Endodermal cell (in vitro differentiated cells): ENCODE data around the gene EYA2. TPM values are rescaled to one million over a fixed set of nuclear protein-coding genes. Genes with fewer than 3 reads are reported as not detected.

Experiments used
- DNase-seq: peaks from one replicate; pipeline ENCODE4 v3.0.0-alpha.2; 2017
- H3K27ac ChIP-seq: 2 replicates; pipeline ENCODE4 v1.5.1; 2013; ENCODE audit warnings: mild to moderate bottlenecking, low read depth, low read length, moderate library complexity
- H3K27me3 ChIP-seq: 2 replicates; pipeline ENCODE4 v1.6.1; 2013; ENCODE audit warnings: mild to moderate bottlenecking, low read length, moderate library complexity; ENCODE audit not compliant: insufficient read depth, control insufficient read depth, poor library complexity, severe bottlenecking
- H3K36me3 ChIP-seq: 2 replicates; pipeline ENCODE4 v1.7.0; 2013; ENCODE audit warnings: mild to moderate bottlenecking, low read length, moderate library complexity; ENCODE audit not compliant: control insufficient read depth, insufficient read depth
- H3K4me1 ChIP-seq: one replicate; pipeline ENCODE4 v1.7.0; 2013; ENCODE audit warnings: low read length; ENCODE audit not compliant: control insufficient read depth, insufficient read depth
- H3K4me3 ChIP-seq: 2 replicates; pipeline ENCODE4 v1.5.1; 2013; ENCODE audit warnings: mild to moderate bottlenecking, low read length, moderate library complexity
- H3K9ac ChIP-seq: 2 replicates; pipeline ENCODE4 v1.6.1; 2013; ENCODE audit warnings: mild to moderate bottlenecking, low read length, moderate library complexity; ENCODE audit not compliant: poor library complexity, severe bottlenecking; ENCODE audit errors: extremely low read depth
- H3K9me3 ChIP-seq: 2 replicates; pipeline ENCODE4 v1.6.1; 2013; ENCODE audit warnings: mild to moderate bottlenecking, low read length, moderate library complexity; ENCODE audit not compliant: control insufficient read depth
- H3K27ac Mint-ChIP-seq: 2 replicates; pipeline ENCODE4 v1.8.0; 2020; ENCODE audit warnings: mixed read lengths
- H3K27me3 Mint-ChIP-seq: 2 replicates; pipeline ENCODE4 v1.8.0; 2021; ENCODE audit warnings: mild to moderate bottlenecking, mixed read lengths; ENCODE audit not compliant: insufficient read depth
- H3K36me3 Mint-ChIP-seq: 2 replicates; pipeline ENCODE4 v1.8.0; 2020; ENCODE audit warnings: low read depth, mixed read lengths
- H3K4me1 Mint-ChIP-seq: 2 replicates; pipeline ENCODE4 v1.8.0; 2020; ENCODE audit warnings: mixed read lengths
- H3K4me3 Mint-ChIP-seq: 2 replicates; pipeline ENCODE4 v1.8.0; 2020; ENCODE audit warnings: mild to moderate bottlenecking, moderate library complexity, mixed read lengths
- H3K9me3 Mint-ChIP-seq: 2 replicates; pipeline ENCODE4 v1.8.0; 2020; ENCODE audit warnings: mild to moderate bottlenecking, mixed read lengths
- CTCF ChIP-seq: fragments of 200-600 bp; sonication (generic); conservative IDR thresholded peaks from 2 replicates; pipeline ENCODE4 v1.5.0; 2021; ENCODE audit warnings: antibody characterized with exemption, mild to moderate bottlenecking
- WGBS, 2 experiments: methylation state at CpG; one replicate each; pipeline versions ENCODE4 v1.1.5 to v1.1.7; 2013; ENCODE audit warnings: missing lambda C conversion rate in 2 of 2, mixed read lengths in 1 of 2; ENCODE audit not compliant: insufficient coverage in 1 of 2, insufficient read length in 1 of 2; 5-methylcytosine and 5-hydroxymethylcytosine counted together
- total RNA-seq, 2 donors: library from RNA; stranded (reverse); fragmentation: NEBNext Ultra II Directional in 1 of 2; extraction: Animal tissue kit (Norgen Biotek cat#: 25700) in 1 of 2; gene quantifications; 2 replicates in 1 of 2; 3 replicates in 1 of 2; pipeline ENCODE4 v1.2.1, GENCODE V29; 2021

The EYA2 gene
- total RNA-seq, 2 donors from 2014 or later = 9.1 to 18.0 TPM

- no peak overlapping the region for H3K4me3 ChIP-seq
- Mint-ChIP-seq H3K27me3 (no peaks in the 10 kb centered on the region), H3K27ac (peak overlapping the region; percentile 3), H3K4me3 (no peak overlapping the region), H3K4me1 (peaks cover 26% of the 10 kb centered on the region), H3K36me3 (peaks cover 9% of the 10 kb centered on the region), H3K9me3 (no peaks in the 10 kb centered on the region)
- 69 to 89% methylated on average over 2 to 4 of the region's 4 CpGs for WGBS, 2 experiments
- no peak for TF ChIP-seq CTCF
- H3K27ac ChIP-seq = no peak overlapping the region
- no peaks in the 10 kb centered on the region for H3K27me3 ChIP-seq
- H3K4me1 ChIP-seq = peaks cover 17% of the 10 kb centered on the region
- no peak overlapping the region for H3K9ac ChIP-seq
- DNase-seq = no peak
- H3K9me3 ChIP-seq = no peaks in the 10 kb centered on the region
- peaks cover 4% of the 10 kb centered on the region for H3K36me3 ChIP-seq
Measured at GRCh38 chr20:47117773-47118172, 223.1 kb downstream of the EYA2 start.

- no peaks in the 10 kb centered on the region for H3K9me3 ChIP-seq
- H3K4me1 ChIP-seq = peaks cover 17% of the 10 kb centered on the region
- H3K27me3 ChIP-seq = no peaks in the 10 kb centered on the region
- Mint-ChIP-seq H3K27me3 (no peaks in the 10 kb centered on the region), H3K27ac (peak overlapping the region; percentile 15), H3K9me3 (no peaks in the 10 kb centered on the region), H3K4me1 (peaks cover 26% of the 10 kb centered on the region), H3K36me3 (peaks cover 9% of the 10 kb centered on the region), H3K4me3 (no peak overlapping the region)
- H3K4me3 ChIP-seq = peak overlapping the region; percentile 57
- H3K27ac ChIP-seq = no peak overlapping the region
- DNase-seq = no peak
- TF ChIP-seq CTCF = no peak
- no peak overlapping the region for H3K9ac ChIP-seq
- 55% methylated on average over 3 of the region's 4 CpGs; no CpG with 5 or more reads in 1 of the 2 experiments for WGBS, 2 experiments
- H3K36me3 ChIP-seq = peaks cover 4% of the 10 kb centered on the region
Measured at GRCh38 chr20:47118206-47118605, 223.6 kb downstream of the EYA2 start.

- no peak for DNase-seq
- WGBS, 2 experiments = 67 to 76% methylated on average over 3 to 7 of the region's 7 CpGs
- H3K4me3 ChIP-seq = peak overlapping the region; percentile 57
- no peaks in the 10 kb centered on the region for H3K9me3 ChIP-seq
- H3K4me1 ChIP-seq = peaks cover 17% of the 10 kb centered on the region
- no peaks in the 10 kb centered on the region for H3K27me3 ChIP-seq
- peaks cover 4% of the 10 kb centered on the region for H3K36me3 ChIP-seq
- peak overlapping the region; percentile 45 for H3K27ac Mint-ChIP-seq
- peaks cover 26% of the 10 kb centered on the region for H3K4me1 Mint-ChIP-seq
- H3K27ac ChIP-seq = peak overlapping the region; percentile 19
- no peak overlapping the region for H3K4me3 Mint-ChIP-seq
- no peak for TF ChIP-seq CTCF
- H3K9me3 Mint-ChIP-seq = no peaks in the 10 kb centered on the region
- no peaks in the 10 kb centered on the region for H3K27me3 Mint-ChIP-seq
- peaks cover 9% of the 10 kb centered on the region for H3K36me3 Mint-ChIP-seq
- H3K9ac ChIP-seq = no peak overlapping the region
Measured at GRCh38 chr20:47118641-47119040, 224.0 kb downstream of the EYA2 start.
